HCT116 (cell line): Measurements from ENCODE around the gene OR4S1. TPM values are rescaled to one million over a fixed set of nuclear protein-coding genes. Genes with fewer than 3 reads are reported as not detected.
A peak's percentile ranks its signal among the peaks of the same experiment; 100 is the strongest.
"Not testable (repeated sequence)": the region's sequence is repeated elsewhere in the genome, so short reads cannot be mapped to it uniquely, and the experiment has no call there.

Source experiments
- ATAC-seq: fragments of 200-7000 bp; cut with Tn5 transposase; 2 replicates; pipeline ENCODE4 v1.9.1; 2020; ENCODE audit warnings: mild to moderate bottlenecking, moderate library complexity
- BruUV-seq: library from RNA; stranded (reverse); fragments of 400-500 nt; replicated peaks from 2 replicates; lab custom pipeline; 2021; lab: Mats Ljungman, UMichigan
- CTCF ChIA-PET: fragments of 300-600 bp; sonication (Branson Sonifier 250); formaldehyde crosslinking; loops from one replicate; lab custom pipeline; 2021; ENCODE audit warnings: antibody characterized with exemption; lab: Charles Lee
- POLR2A ChIA-PET: fragments of 300-600, 350-600 bp; sonication (Branson Sonifier 250); formaldehyde crosslinking; loops from one replicate; lab custom pipeline; 2021; ENCODE audit warnings: antibody characterized with exemption; lab: Charles Lee
- RAD21 ChIA-PET, 2 experiments: fragments of 300-600 bp; sonication (Branson Sonifier 250); formaldehyde crosslinking; loops; one replicate each; lab custom pipeline; 2023; ENCODE audit warnings: low total read pairs in 2 of 2; ENCODE audit not compliant: uncharacterized antibody in 2 of 2, unreplicated experiment in 2 of 2, low non-redundant PET in 1 of 2; lab: Charles Lee
- DNase-seq: peaks from one replicate; pipeline ENCODE4 v3.0.0-alpha.2; 2010; ENCODE audit warnings: low read depth, low spot score
- H2AFZ ChIP-seq: fragments of 200-600 bp; shearing (Covaris generic), sonication (generic); 2 replicates; pipeline ENCODE4 v1.6.1; 2017; ENCODE audit warnings: low read depth, mixed run types, mixed read lengths, antibody characterized with exemption, low read length; ENCODE audit not compliant: poor library complexity, severe bottlenecking
- H3K27ac ChIP-seq: 2 replicates; pipeline ENCODE4 v1.5.1; 2012; ENCODE audit warnings: low read depth, low read length
- H3K27me3 ChIP-seq: fragments of 200-600 bp; sonication (generic); 2 replicates; pipeline ENCODE4 v1.6.1; 2016; ENCODE audit warnings: mixed run types, low read length, mixed read lengths; ENCODE audit not compliant: insufficient read depth
- H3K36me3 ChIP-seq, 2 experiments: fragments of 200-500 bp in 1 of 2; fragments of 200-600 bp in 1 of 2; sonication (Bioruptor generic) in 1 of 2; sonication (generic) in 1 of 2; 2 replicates each; pipeline versions ENCODE4 v1.5.1 to v1.6.1; 2014 to 2016; ENCODE audit warnings: low read length in 2 of 2, inconsistent platforms in 1 of 2, mixed read lengths in 1 of 2, mixed run types in 1 of 2; ENCODE audit not compliant: insufficient read depth in 2 of 2, control insufficient read depth in 1 of 2
- H3K4me1 ChIP-seq, 2 experiments: fragments of 200-600 bp in 1 of 2; sonication (generic) in 1 of 2; 2 replicates each; pipeline versions ENCODE4 v1.5.1 to v1.6.1; 2012 to 2017; ENCODE audit warnings: low read length in 2 of 2, inconsistent platforms in 1 of 2, mild to moderate bottlenecking in 1 of 2, mixed read lengths in 1 of 2, mixed run types in 1 of 2, moderate library complexity in 1 of 2; ENCODE audit not compliant: insufficient read depth in 2 of 2, control insufficient read depth in 1 of 2
- H3K4me2 ChIP-seq: fragments of 200-600 bp; sonication (generic); 2 replicates; pipeline ENCODE4 v1.6.1; 2017; ENCODE audit warnings: mixed run types, low read length, mixed read lengths
- H3K4me3 ChIP-seq, 2 experiments: fragments of 200-600 bp in 1 of 2; sonication (generic) in 1 of 2; replicated peaks in 1 of 2; 2 replicates each; pipeline ENCODE4 v1.5.1; 2011 to 2016; ENCODE audit warnings: low read length in 2 of 2, control low read depth in 1 of 2, low read depth in 1 of 2, mild to moderate bottlenecking in 1 of 2, mixed read lengths in 1 of 2, mixed run types in 1 of 2
- H3K79me2 ChIP-seq: fragments of 200-600 bp; sonication (generic); 2 replicates; pipeline ENCODE4 v1.6.1; 2017; ENCODE audit warnings: mild to moderate bottlenecking, mixed run types, low read length, moderate library complexity, mixed read lengths; ENCODE audit not compliant: insufficient read depth
- H3K9ac ChIP-seq: fragments of 200-600 bp; sonication (generic); 2 replicates; pipeline ENCODE4 v1.6.1; 2016; ENCODE audit warnings: low read length, mixed read lengths
- H3K9me2 ChIP-seq: fragments of 200-600 bp; sonication (generic), shearing (Covaris generic); 2 replicates; pipeline ENCODE4 v1.6.1; 2017; ENCODE audit warnings: mixed run types, mild to moderate bottlenecking, moderate library complexity; ENCODE audit not compliant: insufficient read depth
- H3K9me3 ChIP-seq, 2 experiments: fragments of 200-500 bp in 1 of 2; fragments of 200-600 bp in 1 of 2; sonication (Bioruptor generic) in 1 of 2; sonication (generic) in 1 of 2; 2 replicates each; pipeline ENCODE4 v1.6.1; 2014 to 2017; ENCODE audit warnings: low read length in 2 of 2, mixed read lengths in 2 of 2, inconsistent platforms in 1 of 2, low read depth in 1 of 2, mild to moderate bottlenecking in 1 of 2, mixed run types in 1 of 2, moderate library complexity in 1 of 2; ENCODE audit not compliant: control insufficient read depth in 1 of 2, insufficient read depth in 1 of 2
- H4K20me1 ChIP-seq: fragments of 200-600 bp; sonication (generic), shearing (Covaris generic); 2 replicates; pipeline ENCODE4 v1.6.1; 2017; ENCODE audit warnings: mixed run types, mild to moderate bottlenecking, moderate library complexity; ENCODE audit not compliant: insufficient read depth
- CTCF ChIP-seq, 3 experiments: fragments of 200-600 bp in 1 of 3; sonication (generic) in 1 of 3; IDR thresholded peaks in 2 of 3; conservative IDR thresholded peaks in 1 of 3; 2 replicates each; pipeline ENCODE4 v1.5.1; 2012 to 2017; ENCODE audit warnings: low read depth in 2 of 3, low read length in 2 of 3, antibody characterized with exemption in 1 of 3, borderline replicate concordance in 1 of 3, control low read depth in 1 of 3, mild to moderate bottlenecking in 1 of 3, mixed read lengths in 1 of 3, mixed run types in 1 of 3, moderate library complexity in 1 of 3; ENCODE audit not compliant: insufficient read depth in 1 of 3
- FOSL1 ChIP-seq: IDR thresholded peaks from 2 replicates; pipeline ENCODE4 v1.6.1; 2012; ENCODE audit warnings: low read depth
- RAD21 ChIP-seq: IDR thresholded peaks from 2 replicates; pipeline ENCODE4 v1.6.1; 2012; ENCODE audit warnings: low read depth, mild to moderate bottlenecking
- ZFX ChIP-seq: fragments of 450-650 bp; IDR thresholded peaks from 2 replicates; pipeline ENCODE4 v1.6.1; 2017
- intact Hi-C: fragments of 100-400 bp; cut with micrococcal nuclease; formaldehyde crosslinking; loops from 2 replicates; pipeline ENCODE4 v1.10.0; 2022
- total RNA-seq: library from RNA; stranded (reverse); gene quantifications from one replicate; pipeline ENCODE4 v1.2.1, GENCODE V29; 2021; ENCODE audit not compliant: unreplicated experiment

OR4S1 gene
- total RNA-seq, 1 experiment from 2014 or later, result not detected

GRCh38 chr11:48307760-48308386, 1.9 kb downstream of the OR4S1 start:
- no peaks in the 10 kb centered on the region for H3K79me2 ChIP-seq
- peak; percentile 69 for ATAC-seq
- H3K4me3 ChIP-seq, result no peak overlapping the region
- intact Hi-C loops, result loop anchor here (5.0 kb wide), 2 partner anchors 1224 to 1689 kb away; no protein-coding TSS in a partner anchor
- POLR2A ChIA-PET, result no interaction called here
- BruUV-seq, result no TSS peak
- no peaks in the 10 kb centered on the region for H3K27me3 ChIP-seq
- H3K9me2 ChIP-seq, result no peaks in the 10 kb centered on the region
- H3K4me1 ChIP-seq, result no peaks in the 10 kb centered on the region
- no peaks in the 10 kb centered on the region for H3K9me3 ChIP-seq
- no peak overlapping the region for H3K27ac ChIP-seq
- no peak overlapping the region for H2AFZ ChIP-seq
- no peaks in the 10 kb centered on the region for H3K36me3 ChIP-seq
- RAD21 ChIA-PET, result no interaction called here
- H3K4me2 ChIP-seq, result no peak overlapping the region
- no peak overlapping the region for H3K9ac ChIP-seq
- peak; percentile 40 for DNase-seq
- CTCF ChIA-PET, result interaction anchor here (0.7 to 1.7 kb wide), 3 partner anchors 9 to 1688 kb away, joined by 3 to 6 read pairs (median 3); no protein-coding TSS in a partner anchor
- H4K20me1 ChIP-seq, result no peaks in the 10 kb centered on the region
- TF ChIP-seq ZFX (no peak), CTCF (IDR thresholded peaks at IDR 0.05 in 2 of 3, conservative IDR thresholded peaks at IDR 0.05 in 1 of 3; ENCODE audit: borderline replicate concordance in 1 of 3, insufficient read depth in 1 of 3, low read depth in 2 of 3, low read length in 2 of 3) (peak; percentile 25 to 94 (median 88); a peak in 5 of 6 replicates), FOSL1 (no peak), RAD21 (peak; percentile 69)

DNA sequence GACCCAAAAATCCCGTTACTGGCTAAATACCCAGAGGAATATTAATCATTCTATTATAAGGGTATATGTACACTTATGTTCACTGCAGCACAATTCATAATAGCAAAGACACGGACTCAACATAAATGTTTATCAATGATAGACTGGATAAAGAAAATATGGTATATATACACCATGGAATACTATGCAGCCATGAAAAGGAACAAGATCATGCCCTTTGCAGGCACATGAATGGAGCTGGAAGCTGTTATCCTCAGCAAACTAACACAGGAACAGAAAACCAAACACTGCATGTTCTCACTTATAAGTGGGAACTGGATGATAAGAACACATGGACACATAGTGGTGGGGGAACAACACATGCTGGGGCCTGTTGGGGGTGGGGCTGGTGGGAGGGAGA, 7.6 kb downstream of the OR4S1 start:
- H3K79me2 ChIP-seq, POLR2A ChIA-PET, H3K4me2 ChIP-seq, CTCF ChIA-PET, DNase-seq, ATAC-seq, H3K9me2 ChIP-seq, RAD21 ChIA-PET, H2AFZ ChIP-seq, H3K4me1 ChIP-seq, BruUV-seq, H4K20me1 ChIP-seq, H3K36me3 ChIP-seq, intact Hi-C loops, H3K9me3 ChIP-seq, H3K27me3 ChIP-seq, H3K9ac ChIP-seq, H3K27ac ChIP-seq, H3K4me3 ChIP-seq: not testable (repeated sequence)

GRCh38 chr11:48319813-48320212, 13.8 kb downstream of the OR4S1 start:
- H3K27me3 ChIP-seq, H3K4me1 ChIP-seq, H3K9ac ChIP-seq, BruUV-seq, RAD21 ChIA-PET, H4K20me1 ChIP-seq, POLR2A ChIA-PET, H3K9me2 ChIP-seq, H3K79me2 ChIP-seq, H3K9me3 ChIP-seq, H2AFZ ChIP-seq, H3K27ac ChIP-seq, ATAC-seq, DNase-seq, H3K4me2 ChIP-seq, H3K36me3 ChIP-seq, intact Hi-C loops, H3K4me3 ChIP-seq, CTCF ChIA-PET: not testable (repeated sequence)

GRCh38 chr11:48324620-48325019, 18.6 kb downstream of the OR4S1 start, which contains the start of gene OR4C3:
OR4C3 (plus strand) TSS chr11:48324920; CDS start chr11:48325022, 102 bp downstream.
- intact Hi-C loops, H2AFZ ChIP-seq, RAD21 ChIA-PET, POLR2A ChIA-PET, H3K36me3 ChIP-seq, H4K20me1 ChIP-seq, ATAC-seq, H3K79me2 ChIP-seq, H3K27ac ChIP-seq, H3K9me2 ChIP-seq, H3K4me1 ChIP-seq, H3K9me3 ChIP-seq, BruUV-seq, H3K4me2 ChIP-seq, H3K4me3 ChIP-seq, H3K9ac ChIP-seq, DNase-seq, CTCF ChIA-PET, H3K27me3 ChIP-seq: not testable (repeated sequence)
